GM12878 (cell line): ENCODE results near the gene PCDHGA2. TPM values are rescaled to one million over a fixed set of nuclear protein-coding genes. Genes with fewer than 3 reads are reported as not detected.
"Not testable (repeated sequence)": the region's sequence is repeated elsewhere in the genome, so short reads cannot be mapped to it uniquely, and the experiment has no call there.

Source experiments
- ATAC-seq: fragments of 200-7000 bp; cut with Tn5 transposase; 3 replicates; pipeline ENCODE4 v1.9.1; 2020; ENCODE audit warnings: mild to moderate bottlenecking, moderate library complexity
- BruUV-seq: library from RNA; stranded (reverse); fragments of 400-500 nt; replicated peaks from 2 replicates; lab custom pipeline; 2021; lab: Mats Ljungman, UMichigan
- CTCF ChIA-PET: fragments of 300-600 bp; sonication (Branson Sonifier 250); formaldehyde crosslinking; extraction: SDS; loops from one replicate; lab custom pipeline; 2021; ENCODE audit warnings: inconsistent platforms; lab: Yijun Ruan, JAX
- POLR2A ChIA-PET: fragments of 350-600 bp; formaldehyde crosslinking; extraction: SDS; loops from one replicate; lab custom pipeline; 2021; ENCODE audit warnings: inconsistent platforms; lab: Charles Lee
- RAD21 ChIA-PET: fragments of 300-600 bp; sonication (Branson Sonifier 250); formaldehyde crosslinking; loops from one replicate; lab custom pipeline; 2023; ENCODE audit warnings: antibody characterized with exemption; ENCODE audit not compliant: unreplicated experiment; lab: Charles Lee
- SMC1A ChIA-PET: fragments of 300-600 bp; sonication (Branson Sonifier 250); formaldehyde crosslinking; loops from one replicate; lab custom pipeline; 2023; ENCODE audit not compliant: unreplicated experiment, uncharacterized antibody; lab: Charles Lee
- DNase-seq: peaks from one replicate; pipeline ENCODE4 v3.0.0-alpha.2; 2011; ENCODE audit warnings: low read depth, low spot score
- FAIRE-seq: peaks from 3 replicates; lab custom pipeline; 2011; peaks lifted over from hg19 to GRCh38; lab: Jason Lieb, UNC
- H2AFZ ChIP-seq: 2 replicates; pipeline ENCODE4 v1.6.0; 2011; ENCODE audit warnings: low read depth, low read length, control low read depth; ENCODE audit not compliant: control insufficient read depth
- H3K27ac ChIP-seq: 2 replicates; pipeline ENCODE4 v1.5.1; 2011; ENCODE audit warnings: control low read depth; ENCODE audit not compliant: control insufficient read depth, insufficient read depth
- H3K27me3 ChIP-seq, 2 experiments: replicated peaks in 1 of 2; 2 replicates each; pipeline versions ENCODE4 v1.6.0 to v1.6.1; 2011; ENCODE audit warnings: low read length in 1 of 2; ENCODE audit not compliant: control insufficient read depth in 2 of 2, insufficient read depth in 2 of 2
- H3K36me3 ChIP-seq, 2 experiments: 2 replicates each; pipeline ENCODE4 v1.5.1; 2011; ENCODE audit warnings: low read length in 1 of 2; ENCODE audit not compliant: control insufficient read depth in 2 of 2, insufficient read depth in 2 of 2
- H3K4me1 ChIP-seq: 2 replicates; pipeline ENCODE4 v1.6.1; 2011; ENCODE audit warnings: mild to moderate bottlenecking, low read length, moderate library complexity, mixed read lengths; ENCODE audit not compliant: control insufficient read depth, insufficient read depth
- H3K4me2 ChIP-seq: 2 replicates; pipeline ENCODE4 v1.6.0; 2011; ENCODE audit warnings: control low read depth; ENCODE audit not compliant: control insufficient read depth, insufficient read depth
- H3K4me3 ChIP-seq: fragments of 200-600 bp; sonication (generic); 2 replicates; pipeline ENCODE4 v1.5.1; 2016
- H3K79me2 ChIP-seq: 2 replicates; pipeline ENCODE4 v1.6.0; 2011; ENCODE audit warnings: low read length; ENCODE audit not compliant: control insufficient read depth, insufficient read depth
- H3K9ac ChIP-seq: 2 replicates; pipeline ENCODE4 v1.8.0; 2011; ENCODE audit warnings: low read length, control low read depth, mixed read lengths; ENCODE audit not compliant: control insufficient read depth, insufficient read depth
- H3K9me3 ChIP-seq: replicated peaks from 3 replicates; pipeline ENCODE4 v1.5.1; 2011; ENCODE audit warnings: mild to moderate bottlenecking, low read length; ENCODE audit not compliant: control insufficient read depth, insufficient read depth
- H4K20me1 ChIP-seq: 2 replicates; pipeline ENCODE4 v1.6.0; 2011; ENCODE audit not compliant: control insufficient read depth, insufficient read depth
- ASH2L ChIP-seq: fragments of 300-600, 200-600 bp; sonication (generic); IDR thresholded peaks from 2 replicates; pipeline ENCODE4 v1.6.1; 2017; ENCODE audit warnings: low read depth, mild to moderate bottlenecking, borderline replicate concordance
- FOXK2 ChIP-seq: fragments of 450-650 bp; IDR thresholded peaks from 2 replicates; pipeline ENCODE4 v1.6.1; 2017; ENCODE audit warnings: mild to moderate bottlenecking, moderate library complexity
- IKZF1 ChIP-seq: fragments of 450-650 bp; conservative IDR thresholded peaks from 2 replicates; pipeline ENCODE4 v1.6.1; 2017; ENCODE audit warnings: antibody characterized with exemption, mild to moderate bottlenecking
- JUNB ChIP-seq: IDR thresholded peaks from 2 replicates; pipeline ENCODE4 v1.6.1; 2016; ENCODE audit warnings: antibody characterized with exemption, mild to moderate bottlenecking
- POLR2AphosphoS2 ChIP-seq: IDR thresholded peaks from 2 replicates; pipeline ENCODE4 v1.6.1; 2011; ENCODE audit warnings: low read depth, mild to moderate bottlenecking, low read length, improper control_type of control experiment, moderate library complexity
- RAD21 ChIP-seq: IDR thresholded peaks from 2 replicates; pipeline ENCODE4 v1.6.1; 2011; ENCODE audit warnings: mild to moderate bottlenecking, low read depth, low read length, moderate library complexity; ENCODE audit not compliant: insufficient read depth
- SREBF1 ChIP-seq: IDR thresholded peaks from 2 replicates; pipeline ENCODE4 v1.6.1; 2012; ENCODE audit warnings: mild to moderate bottlenecking, low read length
- SREBF2 ChIP-seq: IDR thresholded peaks from 2 replicates; pipeline ENCODE4 v1.6.1; 2012; ENCODE audit warnings: mild to moderate bottlenecking, low read length
- TARDBP ChIP-seq: IDR thresholded peaks from 2 replicates; pipeline ENCODE4 v1.6.1; 2016; ENCODE audit warnings: borderline replicate concordance
- WGBS: methylation state at CpG from one replicate; pipeline ENCODE4 v1.1.6; 2016; ENCODE audit warnings: low lambda C conversion rate; ENCODE audit not compliant: insufficient replicate concordance, insufficient coverage; ENCODE audit errors: missing lambda C conversion rate; 5-methylcytosine and 5-hydroxymethylcytosine counted together
- in situ Hi-C: fragments of 300-500 bp; cut with MboI; formaldehyde crosslinking; loops from 9 replicates; pipeline ENCODE4 v1.14.3; 2018; ENCODE audit warnings: mixed read lengths
- intact Hi-C: fragments of 100-400 bp; cut with micrococcal nuclease; formaldehyde crosslinking; loops from one replicate; pipeline ENCODE4 v1.14.2; 2022; ENCODE audit not compliant: unreplicated experiment
- polyA plus RNA-seq, 11 experiments: library from polyadenylated mRNA; depleted of rRNA in 4 of 11; unstranded in 6 of 11; stranded (reverse) in 5 of 11; fragments of >200 nt; fragmentation: Nextera tagmentation in 4 of 11; fragmentation: Illumina TruSeq in 1 of 11; extraction: Ambion mirVana in 4 of 11; extraction: Trizol in 1 of 11; gene quantifications; 1 replicate in 1 of 11; 2 replicates in 10 of 11; pipeline versions ENCODE4 v1.2.1 to v1.2.3, GENCODE V29; 2011 to 2016; ENCODE audit warnings: inconsistent platforms in 2 of 11, missing spikeins in 2 of 11, low read depth in 1 of 11
- total RNA-seq, 4 experiments: library from RNA; depleted of rRNA in 3 of 4; stranded (reverse); fragments of >200 nt in 3 of 4; fragmentation: Illumina TruSeq in 1 of 4; extraction: Trizol in 1 of 4; gene quantifications; 2 replicates each; pipeline versions ENCODE4 v1.2.1 to v1.2.3, GENCODE V29; 2013 to 2021
- TF ChIP-seq, protein P1 (sequence below), 3 experiments: IDR thresholded peaks in 2 of 3; conservative IDR thresholded peaks in 1 of 3; 2 replicates each; pipeline ENCODE4 v1.5.1; 2011; ENCODE audit warnings: low read depth in 3 of 3, low read length in 3 of 3, mild to moderate bottlenecking in 3 of 3, control low read depth in 2 of 3, moderate library complexity in 2 of 3, inconsistent platforms in 1 of 3, mixed read lengths in 1 of 3; ENCODE audit not compliant: control insufficient read depth in 2 of 3, insufficient read depth in 1 of 3; ENCODE audit errors: extremely low read depth in 1 of 3
- TF ChIP-seq, protein P2 (sequence below): IDR thresholded peaks from 2 replicates; pipeline ENCODE4 v1.6.1; 2011; ENCODE audit warnings: low read depth, low read length, improper control_type of control experiment, borderline replicate concordance
- TF ChIP-seq, protein P3 (sequence below): fragments of 450-650 bp; IDR thresholded peaks from 2 replicates; pipeline ENCODE4 v1.6.1; 2017; ENCODE audit warnings: borderline replicate concordance

Gene PCDHGA2
- total and polyA plus RNA-seq, 10 of the 15 experiments (the other 5 are each of a cell fraction or from before 2014, with no cell fraction given), result 0.03 to 0.11 (median 0.05) TPM; not detected in 4

DNA sequence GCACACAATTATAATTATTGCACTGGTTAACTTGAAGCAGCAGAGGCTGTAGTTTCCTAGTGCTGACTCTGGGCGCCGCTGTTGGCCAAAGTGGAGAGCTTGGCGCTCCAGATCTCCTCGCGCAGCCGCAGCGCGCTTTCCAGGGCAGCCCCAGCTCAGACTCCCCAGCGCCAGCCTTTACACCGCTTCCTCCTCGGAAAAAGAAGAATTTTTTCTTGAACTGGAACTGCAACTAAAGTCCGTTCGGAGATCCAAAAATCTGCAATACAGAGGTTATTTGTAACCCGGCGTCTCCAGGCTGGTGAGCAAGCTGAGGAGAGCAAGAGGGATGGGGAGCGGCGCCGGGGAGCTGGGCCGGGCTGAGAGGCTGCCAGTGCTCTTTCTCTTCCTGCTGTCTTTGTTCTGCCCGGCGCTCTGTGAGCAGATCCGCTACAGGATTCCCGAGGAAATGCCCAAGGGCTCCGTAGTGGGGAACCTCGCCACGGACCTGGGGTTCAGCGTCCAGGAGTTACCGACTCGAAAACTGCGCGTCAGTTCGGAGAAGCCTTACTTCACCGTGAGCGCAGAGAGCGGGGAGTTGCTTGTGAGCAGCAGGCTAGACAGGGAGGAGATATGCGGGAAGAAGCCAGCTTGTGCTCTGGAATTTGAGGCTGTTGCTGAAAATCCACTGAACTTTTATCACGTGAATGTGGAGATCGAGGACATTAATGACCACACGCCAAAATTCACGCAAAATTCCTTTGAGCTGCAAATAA, 49.2 kb downstream of the PCDHGA2 start, which contains the start of gene PCDHGB4:
TSS of gene PCDHGB4 (plus strand) at position 142 of the 755 bp plus-strand sequence. CDS start at position 329, 187 bp downstream.
- H2AFZ ChIP-seq, RAD21 ChIA-PET, H4K20me1 ChIP-seq, H3K27me3 ChIP-seq, H3K9ac ChIP-seq, H3K4me1 ChIP-seq, H3K36me3 ChIP-seq, BruUV-seq, in situ Hi-C loops, DNase-seq, H3K27ac ChIP-seq, H3K9me3 ChIP-seq, intact Hi-C loops, POLR2A ChIA-PET, H3K4me3 ChIP-seq, H3K4me2 ChIP-seq, H3K79me2 ChIP-seq: not testable (repeated sequence)
- TF ChIP-seq, protein P1, sequence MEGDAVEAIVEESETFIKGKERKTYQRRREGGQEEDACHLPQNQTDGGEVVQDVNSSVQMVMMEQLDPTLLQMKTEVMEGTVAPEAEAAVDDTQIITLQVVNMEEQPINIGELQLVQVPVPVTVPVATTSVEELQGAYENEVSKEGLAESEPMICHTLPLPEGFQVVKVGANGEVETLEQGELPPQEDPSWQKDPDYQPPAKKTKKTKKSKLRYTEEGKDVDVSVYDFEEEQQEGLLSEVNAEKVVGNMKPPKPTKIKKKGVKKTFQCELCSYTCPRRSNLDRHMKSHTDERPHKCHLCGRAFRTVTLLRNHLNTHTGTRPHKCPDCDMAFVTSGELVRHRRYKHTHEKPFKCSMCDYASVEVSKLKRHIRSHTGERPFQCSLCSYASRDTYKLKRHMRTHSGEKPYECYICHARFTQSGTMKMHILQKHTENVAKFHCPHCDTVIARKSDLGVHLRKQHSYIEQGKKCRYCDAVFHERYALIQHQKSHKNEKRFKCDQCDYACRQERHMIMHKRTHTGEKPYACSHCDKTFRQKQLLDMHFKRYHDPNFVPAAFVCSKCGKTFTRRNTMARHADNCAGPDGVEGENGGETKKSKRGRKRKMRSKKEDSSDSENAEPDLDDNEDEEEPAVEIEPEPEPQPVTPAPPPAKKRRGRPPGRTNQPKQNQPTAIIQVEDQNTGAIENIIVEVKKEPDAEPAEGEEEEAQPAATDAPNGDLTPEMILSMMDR (IDR thresholded peaks at IDR 0.05 in 2 of 3, conservative IDR thresholded peaks at IDR 0.05 in 1 of 3; ENCODE audit: control insufficient read depth in 2 of 3, extremely low read depth in 1 of 3, insufficient read depth in 1 of 3, low read depth in 3 of 3, low read length in 3 of 3), result peak; percentile 35 to 40 (median 39); a peak in 5 of 6 replicates
- CTCF ChIA-PET, result interaction anchor here (1.2 to 1.7 kb wide), 3 partner anchors 13 to 176 kb away, joined by 3 to 6 read pairs (median 4); partner anchors contain the start of gene PCDHGA10
- SMC1A ChIA-PET, result interaction anchor here (1.4 kb wide), 1 partner anchor 176 kb away, joined by 6 read pairs; no protein-coding TSS in a partner anchor
- 2% methylated on average over 18 of the region's 40 CpGs for WGBS
- peak; percentile 77 for ATAC-seq
- peak; percentile 23 for FAIRE-seq

GRCh38 chr5:141388661-141389060, 50.1 kb downstream of the PCDHGA2 start:
- no peak overlapping the region for H3K4me2 ChIP-seq
- BruUV-seq, result no TSS peak
- ChIA-PET RAD21 (no interaction called here), CTCF (no interaction called here), SMC1A (no interaction called here), POLR2A (no interaction called here)
- no peaks in the 10 kb centered on the region for H3K4me1 ChIP-seq
- no peaks in the 10 kb centered on the region for H3K27me3 ChIP-seq
- H3K9me3 ChIP-seq, result peaks cover 5% of the 10 kb centered on the region; the same call in 2 of the 3 replicates
- no peaks in the 10 kb centered on the region for H3K36me3 ChIP-seq
- no peak for FAIRE-seq
- H3K4me3 ChIP-seq, result no peak overlapping the region
- DNase-seq, result no peak
- no peaks in the 10 kb centered on the region for H3K79me2 ChIP-seq
- H2AFZ ChIP-seq, result no peak overlapping the region
- WGBS, result 73% methylated on average over 10 of the region's 10 CpGs
- intact Hi-C loops, result no loop called here
- no peaks in the 10 kb centered on the region for H4K20me1 ChIP-seq
- no peak overlapping the region for H3K9ac ChIP-seq
- in situ Hi-C loops, result no loop called here
- ATAC-seq, result no peak
- no peak overlapping the region for H3K27ac ChIP-seq
- TF ChIP-seq, protein P2, sequence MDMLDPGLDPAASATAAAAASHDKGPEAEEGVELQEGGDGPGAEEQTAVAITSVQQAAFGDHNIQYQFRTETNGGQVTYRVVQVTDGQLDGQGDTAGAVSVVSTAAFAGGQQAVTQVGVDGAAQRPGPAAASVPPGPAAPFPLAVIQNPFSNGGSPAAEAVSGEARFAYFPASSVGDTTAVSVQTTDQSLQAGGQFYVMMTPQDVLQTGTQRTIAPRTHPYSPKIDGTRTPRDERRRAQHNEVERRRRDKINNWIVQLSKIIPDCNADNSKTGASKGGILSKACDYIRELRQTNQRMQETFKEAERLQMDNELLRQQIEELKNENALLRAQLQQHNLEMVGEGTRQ, result no peak
- no peak for TF ChIP-seq FOXK2
- TF ChIP-seq ASH2L, result no peak
- no peak for TF ChIP-seq SREBF2
- TF ChIP-seq, protein P3, sequence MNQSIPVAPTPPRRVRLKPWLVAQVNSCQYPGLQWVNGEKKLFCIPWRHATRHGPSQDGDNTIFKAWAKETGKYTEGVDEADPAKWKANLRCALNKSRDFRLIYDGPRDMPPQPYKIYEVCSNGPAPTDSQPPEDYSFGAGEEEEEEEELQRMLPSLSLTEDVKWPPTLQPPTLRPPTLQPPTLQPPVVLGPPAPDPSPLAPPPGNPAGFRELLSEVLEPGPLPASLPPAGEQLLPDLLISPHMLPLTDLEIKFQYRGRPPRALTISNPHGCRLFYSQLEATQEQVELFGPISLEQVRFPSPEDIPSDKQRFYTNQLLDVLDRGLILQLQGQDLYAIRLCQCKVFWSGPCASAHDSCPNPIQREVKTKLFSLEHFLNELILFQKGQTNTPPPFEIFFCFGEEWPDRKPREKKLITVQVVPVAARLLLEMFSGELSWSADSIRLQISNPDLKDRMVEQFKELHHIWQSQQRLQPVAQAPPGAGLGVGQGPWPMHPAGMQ, result no peak
- TF ChIP-seq JUNB, result no peak
- TF ChIP-seq SREBF1, result no peak
- TF ChIP-seq TARDBP, result no peak
- no peak for TF ChIP-seq RAD21
- TF ChIP-seq POLR2AphosphoS2, result no peak
- TF ChIP-seq IKZF1, result no peak
